Ovary (tissue), 3 donors: Measurements from ENCODE around the gene WASF2.

Experiments used
- EP300 ChIP-seq: sonication (generic); formaldehyde crosslinking; IDR thresholded peaks from one replicate; pipeline ENCODE4 v1.6.1; 2017; ENCODE audit warnings: antibody characterized with exemption
- TF ChIP-seq, protein P1 (sequence below), 3 donors: fragments of 450-650 bp in 2 of 3; fragments of 200-600 bp in 1 of 3; IDR thresholded peaks; one replicate each; pipeline versions ENCODE4 v1.5.1 to v1.8.0; 2016 to 2022; ENCODE audit warnings: antibody characterized with exemption in 3 of 3, mild to moderate bottlenecking in 1 of 3
- donor health status: DM: no; HTN: no; CAD: no.

DNA sequence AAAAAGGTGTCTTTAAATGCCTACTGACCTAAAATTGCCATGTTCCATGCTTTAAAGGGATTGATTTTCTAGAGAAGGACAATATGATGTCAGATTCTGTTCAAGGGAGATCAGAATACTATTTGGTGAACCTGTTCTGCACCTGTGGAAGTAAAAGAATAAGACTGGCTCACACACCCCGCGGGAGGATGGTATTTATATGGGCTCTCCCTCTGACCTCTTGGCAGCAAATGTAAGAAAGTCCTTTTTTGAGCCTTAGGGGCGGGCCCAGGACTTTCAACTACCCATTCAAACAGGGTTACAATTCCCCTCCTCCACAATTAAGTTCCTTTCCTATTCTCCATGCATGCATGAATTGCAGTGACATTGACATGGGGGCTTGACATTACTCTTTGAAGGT is 42.1 kb downstream of the WASF2 start:
- TF ChIP-seq, protein P1, sequence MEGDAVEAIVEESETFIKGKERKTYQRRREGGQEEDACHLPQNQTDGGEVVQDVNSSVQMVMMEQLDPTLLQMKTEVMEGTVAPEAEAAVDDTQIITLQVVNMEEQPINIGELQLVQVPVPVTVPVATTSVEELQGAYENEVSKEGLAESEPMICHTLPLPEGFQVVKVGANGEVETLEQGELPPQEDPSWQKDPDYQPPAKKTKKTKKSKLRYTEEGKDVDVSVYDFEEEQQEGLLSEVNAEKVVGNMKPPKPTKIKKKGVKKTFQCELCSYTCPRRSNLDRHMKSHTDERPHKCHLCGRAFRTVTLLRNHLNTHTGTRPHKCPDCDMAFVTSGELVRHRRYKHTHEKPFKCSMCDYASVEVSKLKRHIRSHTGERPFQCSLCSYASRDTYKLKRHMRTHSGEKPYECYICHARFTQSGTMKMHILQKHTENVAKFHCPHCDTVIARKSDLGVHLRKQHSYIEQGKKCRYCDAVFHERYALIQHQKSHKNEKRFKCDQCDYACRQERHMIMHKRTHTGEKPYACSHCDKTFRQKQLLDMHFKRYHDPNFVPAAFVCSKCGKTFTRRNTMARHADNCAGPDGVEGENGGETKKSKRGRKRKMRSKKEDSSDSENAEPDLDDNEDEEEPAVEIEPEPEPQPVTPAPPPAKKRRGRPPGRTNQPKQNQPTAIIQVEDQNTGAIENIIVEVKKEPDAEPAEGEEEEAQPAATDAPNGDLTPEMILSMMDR (IDR thresholded peaks at IDR 0.05) = no peak
- no peak for TF ChIP-seq EP300
